ENCODE results near the gene AGBL4. TPM values are rescaled to one million over a fixed set of nuclear protein-coding genes. Genes with fewer than 3 reads are reported as not detected.

The AGBL4 gene
- total and polyA plus RNA-seq, 2 of the 13 experiments (the other 11 are each of a cell fraction or from before 2014, with no cell fraction given): not detected

GRCh38 chr1:49251019-49251784 lies 772.6 kb downstream of the AGBL4 start:
- DNase-seq (ENCODE audit: low spot score) (no peak), ATAC-seq (no peak), FAIRE-seq (no peak)
- no peak for TF ChIP-seq HNF1A (IDR thresholded peaks at IDR 0.05; ENCODE audit: low read depth)
- TF ChIP-seq HNF1A (CRISPR knock-in tag; IDR thresholded peaks at IDR 0.05; ENCODE audit: borderline replicate concordance): no peak
- 0% methylated on average over 1 of the region's 2 CpGs for WGBS (ENCODE audit: low lambda C conversion rate)
- no peak overlapping the region for H3K9ac ChIP-seq (ENCODE audit: insufficient read depth, low read depth, low read length)
- H3K4me1 ChIP-seq (ENCODE audit: insufficient read depth, low read length): no peaks in the 10 kb centered on the region
- intact Hi-C loops (cut with micrococcal nuclease; ENCODE audit: unreplicated experiment): no loop called here
- H4K20me1 ChIP-seq (ENCODE audit: insufficient read depth, low read length): no peaks in the 10 kb centered on the region
- no peak overlapping the region for H2AFZ ChIP-seq (ENCODE audit: low read length)
- CTCF ChIA-PET (ENCODE audit: low intra/inter-chr PET ratio, low total read pairs): no interaction called here
- no peaks in the 10 kb centered on the region for H3K27me3 ChIP-seq (ENCODE audit: control insufficient read depth in 1 of 2, insufficient read depth in 2 of 2, low read length in 2 of 2)
- POLR2A ChIA-PET: no interaction called here
- no TSS peak for BruUV-seq (replicated peaks)
- H3K36me3 ChIP-seq (replicated peaks in 1 of 2; ENCODE audit: control insufficient read depth in 1 of 2, insufficient read depth in 2 of 2, low read length in 2 of 2): no peaks in the 10 kb centered on the region
- H3K79me2 ChIP-seq (ENCODE audit: insufficient read depth, low read length): no peaks in the 10 kb centered on the region
- peaks cover 95% of the 10 kb centered on the region for H3K9me3 ChIP-seq (ENCODE audit: low read length)
- in situ Hi-C loops (cut with HindIII; ENCODE audit: extremely low pct_ligation_motif_present, low pct_unique_long_range_greater_than_20kb): no loop called here
- no peak overlapping the region for H3K4me2 ChIP-seq (ENCODE audit: low read depth, low read length)
- no peak overlapping the region for H3K27ac ChIP-seq (ENCODE audit: extremely low read length, insufficient read depth, low read length)
- H3K4me3 ChIP-seq (replicated peaks in 1 of 3; ENCODE audit: insufficient read depth in 1 of 3, low read depth in 2 of 3, low read length in 3 of 3): no peak overlapping the region

GRCh38 chr1:49240709-49241221 lies 783.0 kb downstream of the AGBL4 start:
- 31% methylated on average over 1 of the region's 1 CpG for WGBS (ENCODE audit: low lambda C conversion rate)
- H2AFZ ChIP-seq (ENCODE audit: low read length): no peak overlapping the region
- intact Hi-C loops (cut with micrococcal nuclease; ENCODE audit: unreplicated experiment): no loop called here

More at GRCh38 chr1:49240709-49241221, 783.0 kb downstream of the AGBL4 start:
- H3K79me2 ChIP-seq (ENCODE audit: insufficient read depth, low read length): no peaks in the 10 kb centered on the region
- in situ Hi-C loops (cut with HindIII; ENCODE audit: extremely low pct_ligation_motif_present, low pct_unique_long_range_greater_than_20kb): no loop called here
- no peaks in the 10 kb centered on the region for H3K36me3 ChIP-seq (replicated peaks in 1 of 2; ENCODE audit: control insufficient read depth in 1 of 2, insufficient read depth in 2 of 2, low read length in 2 of 2)
- no peak overlapping the region for H3K4me3 ChIP-seq (replicated peaks in 1 of 3; ENCODE audit: insufficient read depth in 1 of 3, low read depth in 2 of 3, low read length in 3 of 3)
- H4K20me1 ChIP-seq (ENCODE audit: insufficient read depth, low read length): no peaks in the 10 kb centered on the region
- no peak for FAIRE-seq
- H3K4me1 ChIP-seq (ENCODE audit: insufficient read depth, low read length): no peaks in the 10 kb centered on the region
- POLR2A ChIA-PET: no interaction called here
- H3K27ac ChIP-seq (ENCODE audit: extremely low read length, insufficient read depth, low read length): no peak overlapping the region
- H3K4me2 ChIP-seq (ENCODE audit: low read depth, low read length): no peak overlapping the region
- CTCF ChIA-PET (ENCODE audit: low intra/inter-chr PET ratio, low total read pairs): no interaction called here
- no peak overlapping the region for H3K9ac ChIP-seq (ENCODE audit: insufficient read depth, low read depth, low read length)
- TF ChIP-seq KLF12 (CRISPR knock-in tag; IDR thresholded peaks at IDR 0.05; ENCODE audit: borderline replicate concordance): no peak
- TF ChIP-seq ATF7 (IDR thresholded peaks at IDR 0.05): peak; percentile 85
- no peak for TF ChIP-seq ATF7 (CRISPR knock-in tag; IDR thresholded peaks at IDR 0.05)
- no peak for TF ChIP-seq ZNF550 (CRISPR knock-in tag; IDR thresholded peaks at IDR 0.05; ENCODE audit: borderline replicate concordance)
- no peaks in the 10 kb centered on the region for H3K27me3 ChIP-seq (ENCODE audit: control insufficient read depth in 1 of 2, insufficient read depth in 2 of 2, low read length in 2 of 2)
- no peak for DNase-seq (ENCODE audit: low spot score)
- BruUV-seq (replicated peaks): no TSS peak
- no peak for ATAC-seq
- H3K9me3 ChIP-seq (ENCODE audit: low read length): peaks cover 73% of the 10 kb centered on the region
